Natural killer cell (primary cell): Measurements from ENCODE around the gene EIPR1. TPM values are rescaled to one million over a fixed set of nuclear protein-coding genes. Genes with fewer than 3 reads are reported as not detected.
"Not testable (repeated sequence)": the region's sequence is repeated elsewhere in the genome, so short reads cannot be mapped to it uniquely, and the experiment has no call there.

Experiments used
- ATAC-seq, 3 donors: fragments of 150-1000 bp in 2 of 3; fragments of 200-7000 bp in 1 of 3; cut with Tn5 transposase; 1 replicate in 1 of 3; 2 replicates in 2 of 3; pipeline ENCODE4 v1.10.0; 2021; ENCODE audit warnings: mild to moderate bottlenecking in 2 of 3, moderate library complexity in 2 of 3
- DNase-seq, 2 donors: peaks; one replicate each; pipeline versions ENCODE4 v3.0.0 to v3.0.0-alpha.2; 2013 to 2021; ENCODE audit warnings: mixed read lengths in 1 of 2
- H3K27ac ChIP-seq: one replicate; pipeline ENCODE4 v1.5.1; 2013; ENCODE audit warnings: mild to moderate bottlenecking, low read length
- H3K27me3 ChIP-seq: one replicate; pipeline ENCODE4 v1.6.1; 2013; ENCODE audit warnings: low read length; ENCODE audit not compliant: control insufficient read depth, insufficient read depth
- H3K36me3 ChIP-seq: one replicate; pipeline ENCODE4 v1.6.1; 2013; ENCODE audit warnings: low read length; ENCODE audit not compliant: control insufficient read depth, insufficient read depth
- H3K4me1 ChIP-seq: one replicate; pipeline ENCODE4 v1.6.1; 2013; ENCODE audit warnings: low read length; ENCODE audit not compliant: control insufficient read depth, insufficient read depth
- H3K4me3 ChIP-seq: one replicate; pipeline ENCODE4 v1.5.1; 2013; ENCODE audit warnings: low read length
- H3K9me3 ChIP-seq: one replicate; pipeline ENCODE4 v1.6.1; 2013; ENCODE audit warnings: low read length; ENCODE audit not compliant: control insufficient read depth, insufficient read depth
- H3K27ac Mint-ChIP-seq, 2 donors: one replicate each; pipeline ENCODE4 v1.8.0; 2022; ENCODE audit warnings: mild to moderate bottlenecking in 2 of 2, mixed read lengths in 2 of 2, moderate library complexity in 1 of 2
- H3K27me3 Mint-ChIP-seq, 2 donors: one replicate each; pipeline ENCODE4 v1.8.0; 2022; ENCODE audit warnings: low read depth in 2 of 2, mixed read lengths in 2 of 2
- H3K36me3 Mint-ChIP-seq: one replicate; pipeline ENCODE4 v1.8.0; 2022; ENCODE audit warnings: mixed read lengths
- H3K4me1 Mint-ChIP-seq, 2 donors: one replicate each; pipeline ENCODE4 v1.8.0; 2022; ENCODE audit warnings: mixed read lengths in 2 of 2
- H3K4me3 Mint-ChIP-seq: one replicate; pipeline ENCODE4 v1.8.0; 2022; ENCODE audit warnings: mild to moderate bottlenecking, moderate library complexity, mixed read lengths
- H3K9me3 Mint-ChIP-seq, 2 donors: one replicate each; pipeline ENCODE4 v1.8.0; 2022; ENCODE audit warnings: mixed read lengths in 2 of 2
- CTCF ChIP-seq: fragments of 200-600 bp; IDR thresholded peaks from one replicate; pipeline ENCODE4 v1.8.0; 2022; ENCODE audit warnings: antibody characterized with exemption
- WGBS: methylation state at CpG from one replicate; pipeline ENCODE4 v1.1.7; 2013; ENCODE audit warnings: missing lambda C conversion rate; ENCODE audit not compliant: insufficient coverage; 5-methylcytosine and 5-hydroxymethylcytosine counted together
- intact Hi-C: fragments of 100-400 bp; cut with micrococcal nuclease; formaldehyde crosslinking; loops from one replicate; pipeline ENCODE4 v1.14.2; 2022
- total RNA-seq, 4 donors: library from RNA; stranded (reverse); fragments of 120-200 nt in 1 of 4; gene quantifications; one replicate each; pipeline versions ENCODE4 v1.2.3 to v1.2.4, GENCODE V29; 2013 to 2022

The EIPR1 gene
- total RNA-seq, 3 donors from 2014 or later (not counting 1 experiment from before 2014, with no cell fraction given) = 26.8 to 28.8 (median 27.9) TPM

- intact Hi-C loops = no loop called here
- Mint-ChIP-seq H3K27ac (peak overlapping the region; percentile 78 to 83), H3K4me1 (peaks cover 37 to 45% of the 10 kb centered on the region in 2 donors), H3K4me3 (no peak overlapping the region), H3K27me3 (no peaks in the 10 kb centered on the region), H3K36me3 (no peaks in the 10 kb centered on the region), H3K9me3 (no peaks in the 10 kb centered on the region)
- ATAC-seq = peak in 1 of 3 donors; percentile 17
- no peak overlapping the region for H3K4me3 ChIP-seq
- DNase-seq = peak in 1 of 2 donors; percentile 10
- peaks cover 7% of the 10 kb centered on the region for H3K9me3 ChIP-seq
- 75% methylated on average over 12 of the region's 12 CpGs for WGBS
- peaks cover 4% of the 10 kb centered on the region for H3K36me3 ChIP-seq
- no peaks in the 10 kb centered on the region for H3K27me3 ChIP-seq
- no peak for TF ChIP-seq CTCF
- peaks cover 24% of the 10 kb centered on the region for H3K4me1 ChIP-seq
- peak overlapping the region; percentile 37 for H3K27ac ChIP-seq
Measured at GRCh38 chr2:3199627-3200345, 177.8 kb downstream of the EIPR1 start.

GRCh38 chr2:3198671-3199192 lies 178.9 kb downstream of the EIPR1 start:
- intact Hi-C loops, DNase-seq, H3K27ac ChIP-seq, H3K27me3 Mint-ChIP-seq, H3K36me3 Mint-ChIP-seq, H3K9me3 ChIP-seq, H3K4me3 Mint-ChIP-seq, H3K4me3 ChIP-seq, H3K36me3 ChIP-seq, H3K9me3 Mint-ChIP-seq, H3K27me3 ChIP-seq, ATAC-seq: not testable (repeated sequence)
- H3K4me1 ChIP-seq = peaks cover 24% of the 10 kb centered on the region
- H3K4me1 Mint-ChIP-seq = peaks cover 37 to 45% of the 10 kb centered on the region in 2 donors
- 82% methylated on average over 7 of the region's 10 CpGs for WGBS
- H3K27ac Mint-ChIP-seq = peak overlapping the region; percentile 78 to 83

GRCh38 chr2:3198119-3198518 lies 179.5 kb downstream of the EIPR1 start:
- WGBS = 95% methylated on average over 11 of the region's 11 CpGs
- peak overlapping the region; percentile 29 to 49 for H3K27ac Mint-ChIP-seq
- Histone ChIP-seq H3K4me1 (peaks cover 24% of the 10 kb centered on the region), H3K9me3 (peaks cover 7% of the 10 kb centered on the region), H3K27me3 (no peaks in the 10 kb centered on the region), H3K36me3 (peaks cover 8% of the 10 kb centered on the region), H3K4me3 (no peak overlapping the region), H3K27ac (no peak overlapping the region)
- no peak overlapping the region for H3K4me3 Mint-ChIP-seq
- TF ChIP-seq CTCF = no peak
- no peaks in the 10 kb centered on the region for H3K27me3 Mint-ChIP-seq
- peaks cover 33 to 42% of the 10 kb centered on the region in 2 donors for H3K4me1 Mint-ChIP-seq
- intact Hi-C loops = no loop called here
- no peaks in the 10 kb centered on the region for H3K36me3 Mint-ChIP-seq
- H3K9me3 Mint-ChIP-seq = no peaks in the 10 kb centered on the region
- DNase-seq (peak in 1 of 2 donors; percentile 57), ATAC-seq (no peak)

GRCh38 chr2:3197308-3197707 lies 180.3 kb downstream of the EIPR1 start:
- Mint-ChIP-seq H3K36me3 (no peaks in the 10 kb centered on the region), H3K27me3 (no peaks in the 10 kb centered on the region)
- ATAC-seq = no peak

More at GRCh38 chr2:3197308-3197707, 180.3 kb downstream of the EIPR1 start:
- 81% methylated on average over 12 of the region's 12 CpGs for WGBS
- Histone ChIP-seq H3K4me3 (no peak overlapping the region), H3K36me3 (peaks cover 16% of the 10 kb centered on the region), H3K9me3 (peaks cover 7% of the 10 kb centered on the region), H3K4me1 (peaks cover 24% of the 10 kb centered on the region), H3K27ac (no peak overlapping the region), H3K27me3 (no peaks in the 10 kb centered on the region)
- Mint-ChIP-seq H3K27ac (peak overlapping the region in 1 of 2 donors; percentile 52), H3K9me3 (no peaks in the 10 kb centered on the region), H3K4me3 (no peak overlapping the region), H3K4me1 (peaks cover 31 to 34% of the 10 kb centered on the region in 2 donors)
- no peak for TF ChIP-seq CTCF
- intact Hi-C loops = no loop called here
- no peak for DNase-seq
